Measurements from ENCODE around the gene VSNL1. TPM values are rescaled to one million over a fixed set of nuclear protein-coding genes. Genes with fewer than 3 reads are reported as not detected.
A peak's percentile ranks its signal among the peaks of the same experiment; 100 is the strongest.

The VSNL1 gene
- 44.1 TPM for polyA plus RNA-seq (2013, experiment 1 of 2)
- polyA plus RNA-seq (2013, experiment 2 of 2), result 55.2 TPM

GRCh38 chr2:17540093-17540812 is at the start of gene VSNL1:
VSNL1 (plus strand) TSS chr2:17540696; CDS start chr2:17592075, 51,379 bp downstream.
- H3K27ac ChIP-seq (ENCODE audit: low read depth, low read length), result peak within 1 kb of the TSS; percentile 74
- peaks cover 35% of the 10 kb centered on the region for H3K27me3 ChIP-seq (ENCODE audit: insufficient read depth, low read length)
- no peaks in the 10 kb centered on the region for H3K9me3 ChIP-seq (ENCODE audit: insufficient read depth, low read depth, low read length)
- peaks cover 45% of the 10 kb centered on the region for H3K4me1 ChIP-seq (ENCODE audit: insufficient read depth, low read length)
- peak within 1 kb of the TSS; percentile 82 for H3K4me3 ChIP-seq (ENCODE audit: low read length)
- peak within 1 kb of the TSS; percentile 88 for H3K9ac ChIP-seq (ENCODE audit: low read depth, low read length)
- H3K36me3 ChIP-seq (ENCODE audit: insufficient read depth, low read length), result no peaks in the 10 kb centered on the region
- under 1% methylated on average over 43 of the region's 43 CpGs for WGBS

GRCh38 chr2:17495590-17495989 is 44.9 kb upstream of the VSNL1 start:
- Histone ChIP-seq H3K4me1 (ENCODE audit: insufficient read depth, low read length) (no peaks in the 10 kb centered on the region), H3K4me3 (ENCODE audit: low read length) (no peak overlapping the region), H3K27me3 (ENCODE audit: insufficient read depth, low read length) (no peaks in the 10 kb centered on the region), H3K9ac (ENCODE audit: low read depth, low read length) (no peak overlapping the region), H3K36me3 (ENCODE audit: insufficient read depth, low read length) (no peaks in the 10 kb centered on the region), H3K9me3 (ENCODE audit: insufficient read depth, low read depth, low read length) (no peaks in the 10 kb centered on the region), H3K27ac (ENCODE audit: low read depth, low read length) (no peak overlapping the region)
- 78% methylated on average over 1 of the region's 1 CpG for WGBS

GRCh38 chr2:17497718-17498117 is 42.8 kb upstream of the VSNL1 start:
- Histone ChIP-seq H3K9me3 (ENCODE audit: insufficient read depth, low read depth, low read length) (no peaks in the 10 kb centered on the region), H3K27ac (ENCODE audit: low read depth, low read length) (no peak overlapping the region), H3K27me3 (ENCODE audit: insufficient read depth, low read length) (no peaks in the 10 kb centered on the region), H3K4me3 (ENCODE audit: low read length) (no peak overlapping the region), H3K4me1 (ENCODE audit: insufficient read depth, low read length) (no peaks in the 10 kb centered on the region), H3K9ac (ENCODE audit: low read depth, low read length) (no peak overlapping the region), H3K36me3 (ENCODE audit: insufficient read depth, low read length) (no peaks in the 10 kb centered on the region)
- no CpG with 5 or more reads among the region's 1 CpG for WGBS

- 92% methylated on average over 1 of the region's 2 CpGs for WGBS
- Histone ChIP-seq H3K4me1 (ENCODE audit: insufficient read depth, low read length) (peaks cover 6% of the 10 kb centered on the region; the same call in 1 of the 2 replicates), H3K9me3 (ENCODE audit: insufficient read depth, low read depth, low read length) (no peaks in the 10 kb centered on the region), H3K27me3 (ENCODE audit: insufficient read depth, low read length) (no peaks in the 10 kb centered on the region), H3K4me3 (ENCODE audit: low read length) (no peak overlapping the region), H3K36me3 (ENCODE audit: insufficient read depth, low read length) (no peaks in the 10 kb centered on the region), H3K27ac (ENCODE audit: low read depth, low read length) (no peak overlapping the region), H3K9ac (ENCODE audit: low read depth, low read length) (no peak overlapping the region)
These were observed 33.5 kb upstream of the VSNL1 start for GRCh38 chr2:17506736-17507616.

- H3K27ac ChIP-seq (ENCODE audit: low read depth, low read length), result no peak overlapping the region
- H3K4me3 ChIP-seq (ENCODE audit: low read length), result no peak overlapping the region
- no peaks in the 10 kb centered on the region for H3K9me3 ChIP-seq (ENCODE audit: insufficient read depth, low read depth, low read length)
- H3K36me3 ChIP-seq (ENCODE audit: insufficient read depth, low read length), result no peaks in the 10 kb centered on the region
- H3K9ac ChIP-seq (ENCODE audit: low read depth, low read length), result no peak overlapping the region
- peaks cover 29% of the 10 kb centered on the region for H3K4me1 ChIP-seq (ENCODE audit: insufficient read depth, low read length)
- no peaks in the 10 kb centered on the region for H3K27me3 ChIP-seq (ENCODE audit: insufficient read depth, low read length)
These were observed 24.8 kb upstream of the VSNL1 start for GRCh38 chr2:17515652-17516051.

- Histone ChIP-seq H3K27me3 (ENCODE audit: insufficient read depth, low read length) (no peaks in the 10 kb centered on the region), H3K9ac (ENCODE audit: low read depth, low read length) (peak overlapping the region; percentile 71; the same call in 1 of the 2 replicates), H3K4me1 (ENCODE audit: insufficient read depth, low read length) (peaks cover 29% of the 10 kb centered on the region), H3K36me3 (ENCODE audit: insufficient read depth, low read length) (no peaks in the 10 kb centered on the region), H3K4me3 (ENCODE audit: low read length) (peak overlapping the region; percentile 65), H3K9me3 (ENCODE audit: insufficient read depth, low read depth, low read length) (no peaks in the 10 kb centered on the region), H3K27ac (ENCODE audit: low read depth, low read length) (peak overlapping the region; percentile 44)
- 42% methylated on average over 8 of the region's 8 CpGs for whole genome bisulfite sequencing
These were observed 22.9 kb upstream of the VSNL1 start for GRCh38 chr2:17517481-17518211.

- 3% methylated on average over 36 of the region's 38 CpGs for WGBS
- Histone ChIP-seq H3K36me3 (ENCODE audit: insufficient read depth, low read length) (no peaks in the 10 kb centered on the region), H3K4me3 (ENCODE audit: low read length) (peak within 1 kb of the TSS; percentile 65), H3K4me1 (ENCODE audit: insufficient read depth, low read length) (peaks cover 29% of the 10 kb centered on the region), H3K27ac (ENCODE audit: low read depth, low read length) (peak within 1 kb of the TSS; percentile 44), H3K27me3 (ENCODE audit: insufficient read depth, low read length) (no peaks in the 10 kb centered on the region), H3K9me3 (ENCODE audit: insufficient read depth, low read depth, low read length) (no peaks in the 10 kb centered on the region), H3K9ac (ENCODE audit: low read depth, low read length) (peak within 1 kb of the TSS; percentile 71; the same call in 1 of the 2 replicates)
These were observed 22.0 kb upstream of the VSNL1 start, which contains the start of gene RAD51AP2 for GRCh38 chr2:17518212-17519154. RAD51AP2 (minus strand) TSS chr2:17518440; CDS start chr2:17518415, 25 bp downstream.

GRCh38 chr2:17519486-17519885 is 21.0 kb upstream of the VSNL1 start:
- Histone ChIP-seq H3K27me3 (ENCODE audit: insufficient read depth, low read length) (no peaks in the 10 kb centered on the region), H3K9ac (ENCODE audit: low read depth, low read length) (no peak overlapping the region)

GRCh38 chr2:17520761-17521160 is 19.7 kb upstream of the VSNL1 start:
- Histone ChIP-seq H3K27ac (ENCODE audit: low read depth, low read length) (no peak overlapping the region), H3K4me3 (ENCODE audit: low read length) (no peak overlapping the region), H3K9ac (ENCODE audit: low read depth, low read length) (no peak overlapping the region), H3K4me1 (ENCODE audit: insufficient read depth, low read length) (peaks cover 21% of the 10 kb centered on the region), H3K36me3 (ENCODE audit: insufficient read depth, low read length) (no peaks in the 10 kb centered on the region), H3K9me3 (ENCODE audit: insufficient read depth, low read depth, low read length) (no peaks in the 10 kb centered on the region), H3K27me3 (ENCODE audit: insufficient read depth, low read length) (no peaks in the 10 kb centered on the region)
- WGBS, result 76% methylated on average over 1 of the region's 2 CpGs

More at GRCh38 chr2:17519486-17519885, 21.0 kb upstream of the VSNL1 start:
- no peak overlapping the region for H3K4me3 ChIP-seq (ENCODE audit: low read length)
- no peaks in the 10 kb centered on the region for H3K36me3 ChIP-seq (ENCODE audit: insufficient read depth, low read length)
- H3K9me3 ChIP-seq (ENCODE audit: insufficient read depth, low read depth, low read length), result no peaks in the 10 kb centered on the region
- H3K27ac ChIP-seq (ENCODE audit: low read depth, low read length), result no peak overlapping the region
- H3K4me1 ChIP-seq (ENCODE audit: insufficient read depth, low read length), result peaks cover 29% of the 10 kb centered on the region

- Histone ChIP-seq H3K4me3 (ENCODE audit: low read length) (no peak overlapping the region), H3K36me3 (ENCODE audit: insufficient read depth, low read length) (no peaks in the 10 kb centered on the region), H3K27me3 (ENCODE audit: insufficient read depth, low read length) (no peaks in the 10 kb centered on the region), H3K27ac (ENCODE audit: low read depth, low read length) (no peak overlapping the region), H3K9ac (ENCODE audit: low read depth, low read length) (no peak overlapping the region), H3K9me3 (ENCODE audit: insufficient read depth, low read depth, low read length) (no peaks in the 10 kb centered on the region), H3K4me1 (ENCODE audit: insufficient read depth, low read length) (peaks cover 21% of the 10 kb centered on the region)
- 95% methylated on average over 1 of the region's 2 CpGs for WGBS
These were observed 18.9 kb upstream of the VSNL1 start for GRCh38 chr2:17521621-17522020.

Data from HUES64 (cell line).